Measurements from ENCODE around the gene VMAC. TPM values are rescaled to one million over a fixed set of nuclear protein-coding genes. Genes with fewer than 3 reads are reported as not detected.

Gene VMAC
- total RNA-seq, 1 experiment from 2014 or later = 7.1 TPM

DNA sequence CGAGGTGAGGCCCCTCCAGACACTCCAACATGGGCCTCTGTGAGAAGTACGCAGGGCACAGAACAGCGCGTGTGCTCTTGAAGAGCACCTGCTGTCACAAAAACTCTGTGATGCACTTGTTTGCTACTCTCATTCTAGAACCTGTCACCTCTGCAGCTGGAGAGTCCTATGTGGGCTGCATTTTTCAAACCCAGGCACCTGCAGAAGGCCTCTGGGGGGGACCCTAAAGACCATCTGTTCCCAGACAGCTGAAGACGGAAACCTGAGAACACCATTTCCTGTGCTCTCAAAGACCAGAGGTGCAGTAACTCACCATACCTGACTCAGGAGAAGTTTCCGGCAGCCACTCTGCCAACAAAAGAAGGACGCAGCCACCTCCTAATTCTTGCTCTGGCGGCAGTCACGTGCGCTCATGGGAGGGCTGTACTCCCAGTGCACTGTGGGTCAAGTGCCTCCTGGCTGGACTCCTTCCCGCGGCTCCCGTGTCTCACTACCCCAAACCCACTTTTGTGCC lies 45.2 kb downstream of the VMAC start:
- Histone ChIP-seq H3K4me2 (no peak overlapping the region), H3K27me3 (ENCODE audit: insufficient read depth, low read depth) (no peaks in the 10 kb centered on the region), H3K9me3 (ENCODE audit: insufficient read depth, low read depth) (no peaks in the 10 kb centered on the region), H4K20me1 (ENCODE audit: insufficient read depth) (peaks cover 10% of the 10 kb centered on the region), H3K79me2 (ENCODE audit: low read depth) (peaks cover 17% of the 10 kb centered on the region), H3K9me2 (ENCODE audit: insufficient read depth) (no peaks in the 10 kb centered on the region), H2AFZ (no peak overlapping the region), H3F3A (ENCODE audit: insufficient read depth, low read depth) (no peaks in the 10 kb centered on the region), H3K36me3 (ENCODE audit: low read depth) (no peaks in the 10 kb centered on the region), H3K4me3 (no peak overlapping the region), H3K4me1 (replicated peaks; ENCODE audit: insufficient read depth) (no peaks in the 10 kb centered on the region), H3K27ac (no peak overlapping the region)
- no peak for DNase-seq
- TF ChIP-seq EZH2 (IDR thresholded peaks at IDR 0.05; ENCODE audit: low read depth) = no peak
- TF ChIP-seq, protein P1, sequence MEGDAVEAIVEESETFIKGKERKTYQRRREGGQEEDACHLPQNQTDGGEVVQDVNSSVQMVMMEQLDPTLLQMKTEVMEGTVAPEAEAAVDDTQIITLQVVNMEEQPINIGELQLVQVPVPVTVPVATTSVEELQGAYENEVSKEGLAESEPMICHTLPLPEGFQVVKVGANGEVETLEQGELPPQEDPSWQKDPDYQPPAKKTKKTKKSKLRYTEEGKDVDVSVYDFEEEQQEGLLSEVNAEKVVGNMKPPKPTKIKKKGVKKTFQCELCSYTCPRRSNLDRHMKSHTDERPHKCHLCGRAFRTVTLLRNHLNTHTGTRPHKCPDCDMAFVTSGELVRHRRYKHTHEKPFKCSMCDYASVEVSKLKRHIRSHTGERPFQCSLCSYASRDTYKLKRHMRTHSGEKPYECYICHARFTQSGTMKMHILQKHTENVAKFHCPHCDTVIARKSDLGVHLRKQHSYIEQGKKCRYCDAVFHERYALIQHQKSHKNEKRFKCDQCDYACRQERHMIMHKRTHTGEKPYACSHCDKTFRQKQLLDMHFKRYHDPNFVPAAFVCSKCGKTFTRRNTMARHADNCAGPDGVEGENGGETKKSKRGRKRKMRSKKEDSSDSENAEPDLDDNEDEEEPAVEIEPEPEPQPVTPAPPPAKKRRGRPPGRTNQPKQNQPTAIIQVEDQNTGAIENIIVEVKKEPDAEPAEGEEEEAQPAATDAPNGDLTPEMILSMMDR (conservative IDR thresholded peaks at IDR 0.05) = no peak
- CTCF ChIA-PET = no interaction called here
- BruUV-seq (replicated peaks) = no TSS peak
- intact Hi-C loops (cut with micrococcal nuclease; ENCODE audit: unreplicated experiment) = no loop called here
- POLR2A ChIA-PET (ENCODE audit: unreplicated experiment) = interaction anchor here (0.6 kb wide), 1 partner anchor 18 kb away, joined by 3 read pairs; no protein-coding TSS in a partner anchor

DNA sequence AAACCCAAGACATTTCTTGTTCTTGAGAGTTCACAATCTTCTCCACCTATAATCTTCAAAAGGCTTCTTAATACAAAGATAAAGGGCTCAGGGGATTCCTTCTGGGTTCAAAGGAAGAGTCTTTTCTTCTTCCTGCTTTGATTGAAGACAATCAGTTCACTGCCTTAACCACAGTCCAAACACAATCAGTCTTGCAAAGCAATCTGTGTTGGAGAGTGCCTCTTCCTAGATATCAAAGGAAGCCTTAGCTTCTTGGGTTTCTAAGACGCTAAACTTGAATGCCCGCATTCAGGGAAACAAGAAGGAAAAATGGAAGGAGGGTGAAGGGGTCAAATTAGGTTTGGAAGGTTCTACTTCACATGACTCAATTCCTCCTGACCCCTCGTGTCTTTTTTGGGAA lies 46.1 kb downstream of the VMAC start:
- no peak for DNase-seq
- no peaks in the 10 kb centered on the region for H3F3A ChIP-seq (ENCODE audit: insufficient read depth, low read depth)
- no peak overlapping the region for H2AFZ ChIP-seq
- no peaks in the 10 kb centered on the region for H3K9me3 ChIP-seq (ENCODE audit: insufficient read depth, low read depth)
- no peak overlapping the region for H3K27ac ChIP-seq
- no peaks in the 10 kb centered on the region for H3K9me2 ChIP-seq (ENCODE audit: insufficient read depth)
- BruUV-seq (replicated peaks) = no TSS peak
- no peaks in the 10 kb centered on the region for H3K27me3 ChIP-seq (ENCODE audit: insufficient read depth, low read depth)
- H3K79me2 ChIP-seq (ENCODE audit: low read depth) = peaks cover 24% of the 10 kb centered on the region
- intact Hi-C loops (cut with micrococcal nuclease; ENCODE audit: unreplicated experiment) = no loop called here
- no peaks in the 10 kb centered on the region for H3K4me1 ChIP-seq (replicated peaks; ENCODE audit: insufficient read depth)
- TF ChIP-seq, protein P1 (conservative IDR thresholded peaks at IDR 0.05) = no peak
- TF ChIP-seq EZH2 (IDR thresholded peaks at IDR 0.05; ENCODE audit: low read depth) = no peak
- no peak overlapping the region for H3K4me3 ChIP-seq
- POLR2A ChIA-PET (ENCODE audit: unreplicated experiment) = no interaction called here
- no peaks in the 10 kb centered on the region for H3K36me3 ChIP-seq (ENCODE audit: low read depth)
- peaks cover 17% of the 10 kb centered on the region for H4K20me1 ChIP-seq (ENCODE audit: insufficient read depth)
- CTCF ChIA-PET = no interaction called here
- no peak overlapping the region for H3K4me2 ChIP-seq

DNA sequence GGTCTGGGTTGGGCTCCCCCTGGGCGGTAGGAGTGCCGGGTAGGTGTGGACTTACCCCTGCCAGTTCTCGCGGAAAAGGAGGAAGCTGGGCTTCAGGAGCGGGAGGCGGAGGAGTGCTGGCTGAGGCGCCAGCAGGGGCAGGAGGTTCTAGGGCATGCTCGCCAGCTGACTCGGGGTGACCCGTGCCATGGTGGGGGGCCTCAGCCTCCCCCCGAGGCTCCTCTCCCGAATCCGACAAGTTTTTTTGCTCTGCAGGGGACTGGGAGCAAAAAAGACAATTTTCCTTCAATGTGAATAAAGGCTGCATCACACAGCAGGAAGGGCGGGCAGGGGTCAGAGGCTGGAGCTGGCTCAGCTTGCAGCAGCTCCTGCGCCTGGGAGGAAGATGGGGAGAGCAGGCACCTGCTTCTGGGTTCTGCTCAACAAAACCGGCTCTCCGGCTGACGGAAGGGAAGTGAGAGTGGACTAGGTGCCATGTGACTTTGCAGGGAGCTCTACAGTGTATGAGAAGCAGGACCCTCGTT lies 46.7 kb downstream of the VMAC start:
- DNase-seq = no peak
- Histone ChIP-seq H3K9me3 (ENCODE audit: insufficient read depth, low read depth) (no peaks in the 10 kb centered on the region), H3K9me2 (ENCODE audit: insufficient read depth) (no peaks in the 10 kb centered on the region), H2AFZ (no peak overlapping the region), H3K4me3 (no peak overlapping the region), H3F3A (ENCODE audit: insufficient read depth, low read depth) (no peaks in the 10 kb centered on the region), H3K79me2 (ENCODE audit: low read depth) (peaks cover 26% of the 10 kb centered on the region), H4K20me1 (ENCODE audit: insufficient read depth) (peaks cover 20% of the 10 kb centered on the region), H3K36me3 (ENCODE audit: low read depth) (no peaks in the 10 kb centered on the region), H3K27me3 (ENCODE audit: insufficient read depth, low read depth) (no peaks in the 10 kb centered on the region), H3K27ac (no peak overlapping the region), H3K4me1 (replicated peaks; ENCODE audit: insufficient read depth) (no peaks in the 10 kb centered on the region), H3K4me2 (no peak overlapping the region)
- no TSS peak for BruUV-seq (replicated peaks)
- ChIA-PET CTCF (no interaction called here), POLR2A (ENCODE audit: unreplicated experiment) (no interaction called here)
- TF ChIP-seq EZH2 (IDR thresholded peaks at IDR 0.05; ENCODE audit: low read depth) = no peak
- TF ChIP-seq, protein P1 (conservative IDR thresholded peaks at IDR 0.05) = no peak
- intact Hi-C loops (cut with micrococcal nuclease; ENCODE audit: unreplicated experiment) = no loop called here
